ENCODE measurements around the gene DDX1.
A peak's percentile ranks its signal among the peaks of the same experiment; 100 is the strongest.

Gene DDX1

DNA sequence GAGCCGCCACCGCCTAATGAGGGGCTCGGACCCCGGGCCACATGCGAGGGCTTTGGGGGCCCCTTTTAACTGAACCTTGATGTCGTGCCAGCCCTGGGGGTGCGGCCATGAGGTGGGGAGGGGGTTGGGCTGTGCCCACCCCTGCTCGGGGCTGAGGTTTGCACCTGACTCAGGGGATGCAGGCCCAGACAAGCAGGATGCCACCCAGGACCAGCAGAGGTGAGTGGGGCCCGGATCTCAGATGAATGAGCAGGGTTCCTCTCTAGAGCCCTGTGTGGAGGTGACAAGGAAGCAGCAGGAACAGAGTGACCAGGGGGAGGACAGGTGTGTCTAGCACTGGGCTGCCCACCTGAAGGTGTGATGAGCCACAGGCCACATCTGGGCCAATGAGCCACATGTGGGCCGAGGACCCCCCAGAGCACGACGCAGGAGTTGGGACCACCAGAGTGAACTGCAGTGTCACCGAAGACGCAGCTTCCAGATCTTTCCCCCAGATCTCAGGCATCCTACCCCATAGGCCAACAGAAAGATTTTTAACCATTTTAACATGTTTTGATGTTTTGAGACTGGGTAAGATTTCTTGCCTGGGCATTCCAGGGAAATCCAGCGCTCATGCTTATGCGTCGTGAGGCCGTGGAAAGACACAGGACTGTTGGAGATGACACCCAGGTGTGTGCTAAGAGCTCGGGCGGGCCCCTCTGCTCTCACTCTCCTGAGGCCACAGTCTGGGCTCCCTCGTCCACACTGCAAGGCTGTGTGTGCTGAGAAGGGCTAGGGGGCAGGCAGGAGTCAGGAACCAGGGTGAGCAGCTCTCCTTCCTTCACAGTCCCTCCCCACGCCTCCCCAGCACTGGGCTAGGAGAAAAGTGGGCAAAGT is 73.6 kb downstream of the DDX1 start:
- DNase-seq (ENCODE audit: low spot score): no peak
- Histone ChIP-seq H3K27ac (no peak overlapping the region), H3K4me3 (no peak overlapping the region)
- TF ChIP-seq, protein P1, sequence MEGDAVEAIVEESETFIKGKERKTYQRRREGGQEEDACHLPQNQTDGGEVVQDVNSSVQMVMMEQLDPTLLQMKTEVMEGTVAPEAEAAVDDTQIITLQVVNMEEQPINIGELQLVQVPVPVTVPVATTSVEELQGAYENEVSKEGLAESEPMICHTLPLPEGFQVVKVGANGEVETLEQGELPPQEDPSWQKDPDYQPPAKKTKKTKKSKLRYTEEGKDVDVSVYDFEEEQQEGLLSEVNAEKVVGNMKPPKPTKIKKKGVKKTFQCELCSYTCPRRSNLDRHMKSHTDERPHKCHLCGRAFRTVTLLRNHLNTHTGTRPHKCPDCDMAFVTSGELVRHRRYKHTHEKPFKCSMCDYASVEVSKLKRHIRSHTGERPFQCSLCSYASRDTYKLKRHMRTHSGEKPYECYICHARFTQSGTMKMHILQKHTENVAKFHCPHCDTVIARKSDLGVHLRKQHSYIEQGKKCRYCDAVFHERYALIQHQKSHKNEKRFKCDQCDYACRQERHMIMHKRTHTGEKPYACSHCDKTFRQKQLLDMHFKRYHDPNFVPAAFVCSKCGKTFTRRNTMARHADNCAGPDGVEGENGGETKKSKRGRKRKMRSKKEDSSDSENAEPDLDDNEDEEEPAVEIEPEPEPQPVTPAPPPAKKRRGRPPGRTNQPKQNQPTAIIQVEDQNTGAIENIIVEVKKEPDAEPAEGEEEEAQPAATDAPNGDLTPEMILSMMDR (IDR thresholded peaks at IDR 0.05): no peak

DNA sequence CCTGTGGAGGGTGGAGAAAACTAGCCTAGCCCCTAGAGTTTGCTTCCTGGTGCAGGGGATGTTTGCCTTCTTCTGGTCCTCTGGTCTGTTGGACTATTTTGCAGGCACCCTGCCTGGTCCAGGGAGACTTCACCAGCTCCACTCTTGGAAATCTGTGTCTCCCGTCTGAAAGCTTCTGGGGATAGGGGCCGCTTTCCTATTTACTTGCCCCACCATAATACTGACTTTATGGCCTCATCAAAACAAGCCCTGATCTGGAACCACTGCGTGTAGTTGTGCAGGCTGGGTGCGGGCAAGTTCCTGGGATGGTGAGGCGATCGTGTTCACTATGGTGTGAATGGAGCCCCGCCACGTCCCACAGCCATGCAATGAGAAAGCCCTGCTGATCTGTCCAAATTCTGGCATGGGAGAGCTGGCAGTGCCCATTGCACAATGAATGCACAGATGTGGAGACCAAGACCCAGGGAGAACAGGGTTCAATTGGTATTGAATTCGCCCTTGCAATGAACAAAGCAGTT is 74.3 kb downstream of the DDX1 start:
- no peak for DNase-seq (ENCODE audit: low spot score)
- H3K4me3 ChIP-seq: no peak overlapping the region
- no peak overlapping the region for H3K27ac ChIP-seq
- TF ChIP-seq, protein P1 (IDR thresholded peaks at IDR 0.05): no peak

DNA sequence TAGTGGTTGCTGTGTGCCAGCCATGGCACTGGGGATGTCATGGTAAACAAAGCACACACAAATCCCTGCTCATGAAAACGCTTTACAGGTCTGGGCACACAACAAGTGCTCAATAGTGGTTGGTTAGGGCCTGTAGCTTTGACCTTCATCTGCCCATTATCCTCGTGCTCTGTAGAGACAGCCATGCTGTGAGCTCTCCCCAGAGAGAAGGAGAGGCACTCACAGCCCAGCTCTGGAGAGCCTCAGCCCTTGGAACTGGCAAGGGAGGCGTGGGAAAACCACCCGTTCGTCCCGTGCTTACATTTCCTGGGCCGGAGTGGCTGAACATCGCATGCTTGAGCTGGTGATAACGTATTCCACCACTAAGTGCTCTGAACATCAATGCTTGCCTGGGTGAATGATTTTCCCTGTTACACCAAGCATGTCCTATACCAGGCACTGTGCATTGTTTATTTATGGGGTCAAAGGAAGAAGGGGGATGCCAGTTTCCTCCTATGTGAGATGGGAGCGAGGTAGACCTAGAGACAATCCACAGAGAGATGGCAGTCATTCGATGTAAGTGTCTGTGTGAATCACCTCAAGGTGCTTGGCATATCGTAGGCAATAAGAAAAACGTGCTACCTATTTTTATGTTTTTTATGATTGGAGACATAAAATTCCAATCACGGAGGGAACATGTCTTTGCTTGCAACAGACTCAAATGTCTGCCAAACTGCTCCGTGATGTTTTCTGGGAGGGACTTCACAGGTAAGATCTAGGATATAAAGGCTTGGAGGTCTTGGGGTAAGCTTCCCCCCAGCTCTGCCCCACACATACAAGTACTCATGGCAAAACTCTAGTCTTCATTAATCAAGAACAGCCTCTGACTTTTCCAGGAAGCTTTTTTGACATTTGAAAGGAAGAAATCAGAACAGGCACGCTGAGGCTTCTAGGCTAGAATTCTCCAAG is 75.5 kb downstream of the DDX1 start:
- DNase-seq (ENCODE audit: low spot score): no peak
- TF ChIP-seq, protein P1 (IDR thresholded peaks at IDR 0.05): no peak
- Histone ChIP-seq H3K27ac (no peak overlapping the region), H3K4me3 (no peak overlapping the region)

DNA sequence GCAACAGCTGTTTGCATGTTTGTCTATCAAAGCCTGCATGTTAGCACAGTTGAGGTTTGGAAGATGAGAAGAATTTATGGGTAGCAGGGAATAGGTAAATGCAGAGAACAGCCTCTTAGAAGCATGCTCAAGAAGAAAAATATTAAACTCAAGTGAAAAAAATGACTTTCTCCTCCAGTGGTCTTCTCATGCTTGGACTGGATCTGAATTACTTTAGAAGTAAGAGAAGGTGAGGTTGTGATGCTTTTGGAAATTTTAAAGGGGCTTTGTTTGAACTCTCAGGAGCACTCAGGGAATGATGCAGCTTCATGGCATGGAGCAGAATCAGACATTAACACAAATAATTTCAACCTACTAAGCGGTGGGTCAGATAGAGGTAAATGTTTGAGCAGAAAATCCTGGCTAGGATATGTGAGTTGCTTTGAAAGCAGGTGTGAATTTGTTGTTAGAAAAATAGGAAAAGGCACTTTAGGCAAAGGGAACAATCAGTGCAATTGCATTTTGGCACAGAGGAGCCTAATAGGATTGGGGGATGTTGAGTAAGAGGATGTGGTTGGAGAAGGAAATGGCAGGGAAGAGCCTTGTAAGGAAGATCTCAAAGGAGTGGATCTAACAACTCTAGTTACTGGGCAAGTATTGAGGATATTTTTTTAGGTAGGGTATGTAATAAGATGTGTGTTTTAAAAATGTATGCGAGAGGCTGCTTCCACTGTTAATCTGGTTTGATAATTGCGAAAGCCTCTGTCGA is 76.3 kb downstream of the DDX1 start:
- Histone ChIP-seq H3K27ac (peak overlapping the region in 1 of 2 donors; percentile 16), H3K4me3 (no peak overlapping the region)
- no peak for DNase-seq (ENCODE audit: low spot score)
- TF ChIP-seq, protein P1 (IDR thresholded peaks at IDR 0.05): no peak

DNA sequence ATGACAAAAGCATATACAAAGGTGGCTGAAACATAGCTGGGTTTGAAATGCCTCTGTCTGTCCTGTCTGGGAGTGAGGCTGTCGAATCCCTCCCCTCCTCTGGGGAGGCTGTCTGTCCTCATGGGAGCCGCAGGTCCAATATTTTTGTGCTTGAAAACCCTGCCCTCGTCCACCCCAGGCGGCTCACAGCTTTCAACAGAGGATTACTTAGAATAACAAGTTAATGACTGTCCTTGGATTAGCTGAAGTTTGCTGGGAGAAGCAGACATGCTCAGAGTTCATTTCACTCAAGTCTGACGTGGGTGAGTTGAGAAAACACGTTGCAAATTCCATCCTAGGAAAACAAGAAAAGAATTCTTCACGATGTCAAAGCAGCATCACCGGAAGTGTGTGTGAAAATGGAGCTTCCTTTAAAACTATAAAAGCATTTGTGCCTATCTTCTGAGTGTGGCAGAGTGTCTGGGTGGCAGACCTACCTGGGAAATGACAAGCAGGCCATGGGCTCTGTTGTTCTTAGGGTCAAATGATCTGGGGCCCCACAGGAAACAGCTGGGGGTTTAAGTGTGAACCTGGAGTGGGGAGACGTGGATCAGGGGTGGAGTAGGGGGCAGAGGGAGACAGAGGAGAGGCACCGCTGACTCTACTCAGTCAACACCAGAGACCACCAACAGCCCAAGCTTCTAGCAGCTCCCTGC is 77.1 kb downstream of the DDX1 start:
- Histone ChIP-seq H3K4me3 (no peak overlapping the region), H3K27ac (peak overlapping the region in 1 of 2 donors; percentile 16)
- TF ChIP-seq, protein P1 (IDR thresholded peaks at IDR 0.05): no peak
- no peak for DNase-seq (ENCODE audit: low spot score)

DNA sequence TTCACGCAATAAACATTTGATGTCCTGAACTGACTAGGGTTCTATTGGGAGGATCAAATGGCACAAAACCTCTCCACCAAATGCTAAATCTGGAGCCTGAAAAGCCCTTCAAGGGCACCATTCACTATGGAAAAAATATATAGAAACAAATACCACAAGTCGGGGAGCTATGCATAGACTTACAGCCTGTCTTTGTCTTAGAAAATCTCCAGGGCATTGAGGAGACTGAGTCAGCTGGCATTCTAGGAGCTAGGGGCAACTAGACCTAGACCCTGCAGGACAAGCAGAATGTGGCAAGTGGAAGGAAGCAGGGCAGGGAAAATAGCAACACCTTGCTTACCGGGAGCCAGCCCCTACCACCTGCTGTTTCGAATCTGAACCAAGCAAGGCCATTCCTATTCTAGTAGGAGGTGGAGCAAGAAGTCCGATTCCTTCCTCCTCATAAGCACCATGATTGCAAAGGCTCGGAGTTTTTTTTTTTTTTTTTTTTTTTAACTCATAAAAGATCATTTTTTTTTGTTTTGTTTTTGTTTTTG is 77.8 kb downstream of the DDX1 start:
- no peak overlapping the region for H3K27ac ChIP-seq

More for the DNA sequence above, 77.8 kb downstream of the DDX1 start:
- TF ChIP-seq, protein P1 (IDR thresholded peaks at IDR 0.05): no peak
- no peak overlapping the region for H3K4me3 ChIP-seq
- DNase-seq (ENCODE audit: low spot score): no peak

Data from coronary artery (tissue), 2 donors.